Measurements from ENCODE around the gene CBLC. TPM values are rescaled to one million over a fixed set of nuclear protein-coding genes. Genes with fewer than 3 reads are reported as not detected.

The CBLC gene
- total RNA-seq, 2 donors from 2014 or later = 18.5 to 23.6 TPM

DNA sequence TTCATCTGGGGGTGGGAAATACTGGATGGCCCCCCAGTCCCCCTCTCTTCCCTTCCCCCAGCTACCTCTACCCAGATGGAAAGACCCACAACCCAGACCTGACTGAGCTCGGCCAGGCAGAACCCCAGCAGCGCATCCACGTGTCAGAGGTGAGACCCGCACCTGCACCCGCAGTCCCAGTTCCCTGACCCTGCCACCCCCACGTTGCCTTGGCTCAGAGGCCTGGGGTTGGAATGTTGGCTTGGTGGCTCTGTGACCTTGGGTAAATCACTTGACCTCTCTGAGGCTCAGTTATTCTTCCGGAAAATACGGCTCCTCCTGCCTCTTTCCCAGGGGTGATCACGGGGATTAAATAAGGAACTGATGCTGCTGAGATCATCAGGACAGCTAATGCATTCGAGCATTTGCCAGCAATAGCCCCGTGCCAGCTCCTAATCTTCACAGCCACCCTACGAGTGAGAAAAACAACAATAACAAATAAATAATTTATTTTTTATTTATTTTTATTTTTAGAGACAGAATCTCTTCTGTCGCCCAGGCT is 12.3 kb downstream of the CBLC start:
- Histone ChIP-seq H3K4me3 (no peak overlapping the region), H3K9me3 (no peaks in the 10 kb centered on the region), H3K27me3 (no peaks in the 10 kb centered on the region), H3K4me1 (no peaks in the 10 kb centered on the region), H3K36me3 (replicated peaks in 1 of 2; ENCODE audit: insufficient read depth in 1 of 2, low read depth in 2 of 2) (peaks cover 0 to 8% of the 10 kb centered on the region in 2 donors), H3K27ac (no peak overlapping the region)
- no peak for DNase-seq
- TF ChIP-seq, protein P1, sequence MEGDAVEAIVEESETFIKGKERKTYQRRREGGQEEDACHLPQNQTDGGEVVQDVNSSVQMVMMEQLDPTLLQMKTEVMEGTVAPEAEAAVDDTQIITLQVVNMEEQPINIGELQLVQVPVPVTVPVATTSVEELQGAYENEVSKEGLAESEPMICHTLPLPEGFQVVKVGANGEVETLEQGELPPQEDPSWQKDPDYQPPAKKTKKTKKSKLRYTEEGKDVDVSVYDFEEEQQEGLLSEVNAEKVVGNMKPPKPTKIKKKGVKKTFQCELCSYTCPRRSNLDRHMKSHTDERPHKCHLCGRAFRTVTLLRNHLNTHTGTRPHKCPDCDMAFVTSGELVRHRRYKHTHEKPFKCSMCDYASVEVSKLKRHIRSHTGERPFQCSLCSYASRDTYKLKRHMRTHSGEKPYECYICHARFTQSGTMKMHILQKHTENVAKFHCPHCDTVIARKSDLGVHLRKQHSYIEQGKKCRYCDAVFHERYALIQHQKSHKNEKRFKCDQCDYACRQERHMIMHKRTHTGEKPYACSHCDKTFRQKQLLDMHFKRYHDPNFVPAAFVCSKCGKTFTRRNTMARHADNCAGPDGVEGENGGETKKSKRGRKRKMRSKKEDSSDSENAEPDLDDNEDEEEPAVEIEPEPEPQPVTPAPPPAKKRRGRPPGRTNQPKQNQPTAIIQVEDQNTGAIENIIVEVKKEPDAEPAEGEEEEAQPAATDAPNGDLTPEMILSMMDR (IDR thresholded peaks at IDR 0.05) = no peak
- TF ChIP-seq POLR2A (IDR thresholded peaks at IDR 0.05) = no peak
- intact Hi-C loops (cut with DNase I) = no loop called here
- 68 to 80% methylated on average over 7 to 13 of the region's 13 CpGs for WGBS, 2 donors
- no peak for ATAC-seq

DNA sequence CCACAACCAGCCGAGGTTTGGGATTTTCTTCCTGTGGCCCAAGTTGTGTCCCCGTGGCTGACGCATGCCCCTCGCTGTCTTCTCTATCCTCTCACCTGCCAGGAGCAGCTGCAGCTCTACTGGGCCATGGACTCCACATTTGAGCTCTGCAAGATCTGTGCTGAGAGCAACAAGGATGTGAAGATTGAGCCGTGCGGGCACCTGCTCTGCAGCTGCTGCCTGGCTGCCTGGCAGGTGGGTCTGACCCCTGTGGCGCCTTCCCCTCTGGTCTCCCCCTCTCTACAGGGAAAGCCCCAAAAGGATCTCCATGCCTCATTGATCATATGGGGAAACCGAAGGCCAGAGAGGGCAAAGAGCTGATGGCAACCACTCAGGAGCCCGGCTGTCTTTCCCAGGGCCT is 14.6 kb downstream of the CBLC start:
- WGBS, 2 donors = 76 to 77% methylated on average over 8 to 9 of the region's 9 CpGs
- no peaks in the 10 kb centered on the region for H3K36me3 ChIP-seq (replicated peaks in 1 of 2; ENCODE audit: insufficient read depth in 1 of 2, low read depth in 2 of 2)
- ATAC-seq (no peak), DNase-seq (no peak)
- intact Hi-C loops (cut with DNase I) = no loop called here
- no peak overlapping the region for H3K4me3 ChIP-seq
- no peak overlapping the region for H3K27ac ChIP-seq
- no peak for TF ChIP-seq POLR2A (IDR thresholded peaks at IDR 0.05)
- TF ChIP-seq, protein P1 (IDR thresholded peaks at IDR 0.05) = no peak
- H3K27me3 ChIP-seq = no peaks in the 10 kb centered on the region
- no peaks in the 10 kb centered on the region for H3K9me3 ChIP-seq
- H3K4me1 ChIP-seq = peaks cover 13% of the 10 kb centered on the region

DNA sequence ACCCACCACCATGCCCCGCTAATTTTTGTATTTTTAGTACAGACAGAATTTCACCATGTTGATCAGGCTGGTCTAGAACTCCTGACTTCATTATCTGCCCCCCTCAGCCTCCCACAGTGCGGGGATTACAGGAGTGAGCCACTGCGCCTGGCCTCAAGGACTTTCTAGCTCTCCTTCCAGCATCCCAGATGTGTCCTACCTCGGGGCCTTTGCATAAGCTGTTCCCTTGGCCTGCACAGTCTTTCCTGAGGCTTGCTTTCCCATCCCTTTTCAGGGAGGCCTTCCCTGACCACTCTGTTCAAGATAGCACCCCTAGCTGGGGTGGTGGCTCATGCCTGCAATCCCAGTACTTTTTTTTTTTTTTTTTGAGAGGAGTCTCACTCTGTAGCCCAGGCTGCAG is 16.9 kb downstream of the CBLC start:
- intact Hi-C loops (cut with DNase I) = loop anchor here (5.0 kb wide), 1 partner anchor 48 kb away; no protein-coding TSS in a partner anchor
- Histone ChIP-seq H3K4me1 (peaks cover 18% of the 10 kb centered on the region), H3K36me3 (replicated peaks in 1 of 2; ENCODE audit: insufficient read depth in 1 of 2, low read depth in 2 of 2) (no peaks in the 10 kb centered on the region), H3K9me3 (no peaks in the 10 kb centered on the region), H3K27me3 (no peaks in the 10 kb centered on the region), H3K4me3 (no peak overlapping the region), H3K27ac (no peak overlapping the region)
- ATAC-seq (no peak), DNase-seq (no peak)
- TF ChIP-seq, protein P1 (IDR thresholded peaks at IDR 0.05) = no peak
- no peak for TF ChIP-seq POLR2A (IDR thresholded peaks at IDR 0.05)
- WGBS, 2 donors = 79 to 100% methylated on average over 4 of the region's 4 CpGs

DNA sequence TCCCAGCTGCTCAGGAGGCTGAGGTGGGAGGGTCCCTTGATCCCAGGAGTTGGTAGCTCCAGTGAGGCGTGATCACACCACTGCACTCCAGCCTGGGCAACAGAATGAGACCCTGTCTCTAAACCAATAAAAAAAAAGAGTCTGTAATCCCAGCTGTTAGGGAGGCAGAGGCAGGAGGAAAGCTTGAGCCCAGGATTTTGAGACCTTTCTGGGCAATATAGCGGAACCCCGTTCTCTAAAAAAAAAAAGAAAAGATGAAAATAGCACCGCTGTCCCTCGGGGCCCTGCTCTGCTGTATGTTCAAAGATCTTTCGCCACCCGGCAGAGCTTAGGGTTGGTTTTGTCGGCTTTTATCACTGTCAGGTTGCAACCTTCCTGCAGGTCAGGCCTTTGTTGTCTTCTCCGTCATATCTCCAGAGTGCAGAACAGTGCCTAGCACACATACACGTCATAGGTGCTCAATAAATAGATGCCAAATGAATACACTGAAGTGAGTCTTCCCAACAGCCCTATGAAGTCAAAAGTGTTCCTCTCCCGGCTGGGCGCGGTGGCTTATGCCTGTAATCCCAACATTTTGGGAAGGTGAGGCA is 17.8 kb downstream of the CBLC start:
- intact Hi-C loops (cut with DNase I) = loop anchor here (5.0 kb wide), 1 partner anchor 47 kb away; no protein-coding TSS in a partner anchor
- DNase-seq (no peak), ATAC-seq (no peak)
- Histone ChIP-seq H3K27ac (peak overlapping the region in 3 of 4 donors; percentile 0 to 78 (median 72)), H3K36me3 (replicated peaks in 1 of 2; ENCODE audit: insufficient read depth in 1 of 2, low read depth in 2 of 2) (no peaks in the 10 kb centered on the region), H3K4me3 (no peak overlapping the region), H3K9me3 (no peaks in the 10 kb centered on the region), H3K4me1 (peaks cover 22% of the 10 kb centered on the region), H3K27me3 (no peaks in the 10 kb centered on the region)
- 92 to 94% methylated on average over 12 to 13 of the region's 13 CpGs for WGBS, 2 donors
- TF ChIP-seq, protein P1 (IDR thresholded peaks at IDR 0.05) = no peak
- no peak for TF ChIP-seq POLR2A (IDR thresholded peaks at IDR 0.05)
